ENCODE measurements around the gene DCAF12L1. TPM values are rescaled to one million over a fixed set of nuclear protein-coding genes. Genes with fewer than 3 reads are reported as not detected.

DCAF12L1 gene
- total RNA-seq, 1 donor from 2014 or later: not detected

- Mint-ChIP-seq H3K27ac (no peak overlapping the region), H3K27me3 (no peaks in the 10 kb centered on the region), H3K36me3 (ENCODE audit: low read depth) (no peaks in the 10 kb centered on the region), H3K4me3 (no peak overlapping the region), H3K4me1 (no peaks in the 10 kb centered on the region), H3K9me3 (no peaks in the 10 kb centered on the region)
- intact Hi-C loops (cut with micrococcal nuclease): no loop called here
- TF ChIP-seq CTCF (IDR thresholded peaks at IDR 0.05): no peak
- ATAC-seq (ENCODE audit: low read depth) (no peak), DNase-seq (no peak)
- POLR2A ChIA-PET: no interaction called here
- CTCF ChIA-PET: no interaction called here
Measured at GRCh38 chrX:126551306-126551705, 1.3 kb downstream of the DCAF12L1 start.

GRCh38 chrX:126550816-126551215, 1.8 kb downstream of the DCAF12L1 start:
- CTCF ChIA-PET: no interaction called here
- ATAC-seq (ENCODE audit: low read depth): no peak
- Mint-ChIP-seq H3K4me3 (no peak overlapping the region), H3K36me3 (ENCODE audit: low read depth) (no peaks in the 10 kb centered on the region), H3K27me3 (no peaks in the 10 kb centered on the region), H3K9me3 (no peaks in the 10 kb centered on the region), H3K4me1 (no peaks in the 10 kb centered on the region), H3K27ac (no peak overlapping the region)
- intact Hi-C loops (cut with micrococcal nuclease): no loop called here
- POLR2A ChIA-PET: no interaction called here
- TF ChIP-seq CTCF (IDR thresholded peaks at IDR 0.05): no peak
- no peak for DNase-seq

- no peak for TF ChIP-seq CTCF (IDR thresholded peaks at IDR 0.05)
- H3K36me3 Mint-ChIP-seq (ENCODE audit: low read depth): no peaks in the 10 kb centered on the region
- DNase-seq: no peak
- no peak for ATAC-seq (ENCODE audit: low read depth)
- ChIA-PET CTCF (no interaction called here), POLR2A (no interaction called here)
- no peaks in the 10 kb centered on the region for H3K4me1 Mint-ChIP-seq
- H3K4me3 Mint-ChIP-seq: no peak overlapping the region
- H3K27ac Mint-ChIP-seq: no peak overlapping the region
- intact Hi-C loops (cut with micrococcal nuclease): no loop called here
- H3K9me3 Mint-ChIP-seq: peaks cover 2% of the 10 kb centered on the region
- no peaks in the 10 kb centered on the region for H3K27me3 Mint-ChIP-seq
Measured at GRCh38 chrX:126509923-126510322, 42.7 kb downstream of the DCAF12L1 start.
